SU-DHL-6 (cell line): ENCODE measurements around the gene MRGPRF.

Experiments used
- H2AFZ ChIP-seq: fragments of 200-600 bp; sonication (generic); 2 replicates; pipeline ENCODE4 v1.6.1; 2014; ENCODE audit warnings: low read depth, mild to moderate bottlenecking, moderate library complexity, mixed read lengths, antibody characterized with exemption, low read length; ENCODE audit not compliant: severe bottlenecking
- H3F3A ChIP-seq: fragments of 200-600 bp; shearing (Covaris generic); 2 replicates; pipeline ENCODE4 v1.6.0; 2016; ENCODE audit warnings: antibody characterized with exemption, mild to moderate bottlenecking; ENCODE audit not compliant: insufficient read depth
- H3K27ac ChIP-seq: fragments of 200-600 bp; sonication (generic); 2 replicates; pipeline ENCODE4 v1.5.1; 2016; ENCODE audit warnings: low read depth, mild to moderate bottlenecking, low read length, moderate library complexity, mixed read lengths
- H3K27me3 ChIP-seq: fragments of 200-600 bp; sonication (generic), shearing (Covaris generic); 2 replicates; pipeline ENCODE4 v1.6.0; 2014; ENCODE audit warnings: mild to moderate bottlenecking, low read length
- H3K36me3 ChIP-seq: fragments of 200-600 bp; sonication (generic); 2 replicates; pipeline ENCODE4 v1.6.1; 2014; ENCODE audit warnings: mild to moderate bottlenecking, low read length, mixed read lengths
- H3K4me2 ChIP-seq: fragments of 300-600, 200-600 bp; shearing (Covaris generic), sonication (generic); 2 replicates; pipeline ENCODE4 v1.6.0; 2014; ENCODE audit warnings: low read length, low read depth, mild to moderate bottlenecking; ENCODE audit not compliant: poor library complexity, severe bottlenecking
- H3K4me3 ChIP-seq: fragments of 200-600 bp; sonication (generic); 2 replicates; pipeline ENCODE4 v1.5.1; 2014; ENCODE audit warnings: antibody characterized with exemption, low read length, mild to moderate bottlenecking, mixed read lengths; ENCODE audit not compliant: insufficient read depth, poor library complexity, severe bottlenecking
- H3K79me2 ChIP-seq: fragments of 200-600 bp; sonication (generic); 2 replicates; pipeline ENCODE4 v1.6.1; 2014; ENCODE audit warnings: mild to moderate bottlenecking, low read length, moderate library complexity; ENCODE audit not compliant: insufficient read depth
- H3K9ac ChIP-seq: fragments of 200-600 bp; sonication (generic); 2 replicates; pipeline ENCODE4 v1.7.0; 2014; ENCODE audit warnings: mild to moderate bottlenecking, low read length
- H3K9me2 ChIP-seq: fragments of 200-600 bp; sonication (generic); replicated peaks from 2 replicates; pipeline ENCODE4 v1.6.1; 2014; ENCODE audit warnings: low read length; ENCODE audit not compliant: insufficient read depth
- H3K9me3 ChIP-seq: fragments of 200-600 bp; sonication (generic); 2 replicates; pipeline ENCODE4 v1.6.1; 2014; ENCODE audit warnings: low read length, mixed read lengths; ENCODE audit not compliant: insufficient read depth
- H4K20me1 ChIP-seq: fragments of 200-600 bp; sonication (generic); 2 replicates; pipeline ENCODE4 v1.6.1; 2014; ENCODE audit warnings: low read depth, mild to moderate bottlenecking, antibody characterized with exemption, low read length, moderate library complexity, mixed read lengths
- EZH2phosphoT487 ChIP-seq: fragments of 200-600 bp; sonication (generic), shearing (Covaris generic); conservative IDR thresholded peaks from 2 replicates; pipeline ENCODE4 v1.6.1; 2018; ENCODE audit warnings: mild to moderate bottlenecking, antibody characterized with exemption, low read length, moderate library complexity, mixed read lengths
- TF ChIP-seq, protein P1 (sequence below): fragments of 200-600 bp; sonication (generic); IDR thresholded peaks from one replicate; pipeline ENCODE4 v1.5.1; 2017; ENCODE audit warnings: antibody characterized with exemption, mild to moderate bottlenecking, low read length, moderate library complexity; ENCODE audit not compliant: insufficient read depth, poor library complexity, severe bottlenecking

Gene MRGPRF

DNA sequence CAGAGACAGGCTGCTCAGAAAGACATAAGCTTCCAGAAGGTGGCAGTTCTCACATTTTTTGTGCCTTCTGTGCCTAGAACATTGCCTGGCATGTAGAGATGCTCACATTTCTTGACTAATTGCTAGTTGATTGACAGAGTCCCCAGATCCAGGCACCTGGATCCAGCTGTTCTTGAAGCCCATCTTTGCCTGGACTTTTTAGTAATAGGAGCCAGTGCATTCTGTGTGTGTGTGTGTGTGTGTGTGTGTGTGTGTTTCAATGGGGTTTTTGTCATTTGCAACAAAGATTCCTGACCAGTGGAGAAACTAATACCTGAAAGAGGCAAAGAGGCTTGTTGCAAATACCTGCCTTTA, 15.1 kb downstream of the MRGPRF start:
- Histone ChIP-seq H3K9ac (no peak overlapping the region), H3K27ac (no peak overlapping the region), H3K9me2 (no peaks in the 10 kb centered on the region), H3K27me3 (no peaks in the 10 kb centered on the region), H3K4me3 (no peak overlapping the region), H2AFZ (no peak overlapping the region), H3K36me3 (no peaks in the 10 kb centered on the region), H3K79me2 (no peaks in the 10 kb centered on the region), H3F3A (no peaks in the 10 kb centered on the region), H3K9me3 (no peaks in the 10 kb centered on the region), H4K20me1 (no peaks in the 10 kb centered on the region), H3K4me2 (no peak overlapping the region)
- TF ChIP-seq EZH2phosphoT487, result no peak
- TF ChIP-seq, protein P1, sequence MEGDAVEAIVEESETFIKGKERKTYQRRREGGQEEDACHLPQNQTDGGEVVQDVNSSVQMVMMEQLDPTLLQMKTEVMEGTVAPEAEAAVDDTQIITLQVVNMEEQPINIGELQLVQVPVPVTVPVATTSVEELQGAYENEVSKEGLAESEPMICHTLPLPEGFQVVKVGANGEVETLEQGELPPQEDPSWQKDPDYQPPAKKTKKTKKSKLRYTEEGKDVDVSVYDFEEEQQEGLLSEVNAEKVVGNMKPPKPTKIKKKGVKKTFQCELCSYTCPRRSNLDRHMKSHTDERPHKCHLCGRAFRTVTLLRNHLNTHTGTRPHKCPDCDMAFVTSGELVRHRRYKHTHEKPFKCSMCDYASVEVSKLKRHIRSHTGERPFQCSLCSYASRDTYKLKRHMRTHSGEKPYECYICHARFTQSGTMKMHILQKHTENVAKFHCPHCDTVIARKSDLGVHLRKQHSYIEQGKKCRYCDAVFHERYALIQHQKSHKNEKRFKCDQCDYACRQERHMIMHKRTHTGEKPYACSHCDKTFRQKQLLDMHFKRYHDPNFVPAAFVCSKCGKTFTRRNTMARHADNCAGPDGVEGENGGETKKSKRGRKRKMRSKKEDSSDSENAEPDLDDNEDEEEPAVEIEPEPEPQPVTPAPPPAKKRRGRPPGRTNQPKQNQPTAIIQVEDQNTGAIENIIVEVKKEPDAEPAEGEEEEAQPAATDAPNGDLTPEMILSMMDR, result no peak

DNA sequence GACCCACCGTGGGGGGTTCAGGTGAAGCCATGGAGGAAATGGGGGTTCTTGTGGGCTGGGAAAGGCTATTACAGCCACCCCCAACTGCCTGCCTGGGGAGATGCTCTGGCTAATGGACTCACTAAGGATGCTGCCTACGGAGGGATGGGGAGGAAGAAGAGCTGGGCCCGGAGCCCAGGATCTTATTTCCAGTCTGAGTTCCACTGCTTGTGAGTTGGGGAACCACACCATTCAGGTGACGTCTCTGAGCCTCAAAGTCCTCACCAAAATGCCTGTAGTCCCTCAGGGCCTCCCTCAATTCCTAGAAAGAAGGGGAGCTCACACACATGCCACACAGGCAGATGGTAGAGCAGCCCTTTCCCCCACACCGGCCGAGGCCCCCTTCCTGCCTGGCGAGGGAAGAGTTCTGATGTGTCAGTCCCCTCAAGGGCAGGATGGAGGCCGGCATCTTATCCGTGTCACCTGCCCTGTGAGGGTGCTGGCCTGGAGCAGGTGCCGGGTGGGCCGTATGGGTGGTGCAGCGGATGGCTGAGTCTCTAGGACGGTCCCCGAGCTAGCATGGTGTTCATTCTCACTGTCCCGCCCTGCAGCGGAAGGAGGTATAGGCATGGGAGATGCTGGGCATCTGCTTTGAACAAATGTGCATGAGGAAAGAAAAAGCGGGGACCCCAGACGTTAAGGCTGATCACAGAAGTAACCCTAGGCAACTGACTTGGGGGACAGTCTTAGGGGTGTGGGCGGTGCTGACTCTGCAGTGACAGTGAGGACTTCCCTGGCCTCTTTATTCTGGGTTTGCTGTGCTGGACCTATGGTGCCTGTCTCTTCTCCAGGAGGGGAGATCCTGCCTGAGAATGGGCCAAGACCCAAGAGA, 15.7 kb downstream of the MRGPRF start:
- no peaks in the 10 kb centered on the region for H3K27me3 ChIP-seq
- H2AFZ ChIP-seq, result no peak overlapping the region
- no peak overlapping the region for H3K4me3 ChIP-seq
- H3F3A ChIP-seq, result no peaks in the 10 kb centered on the region
- H3K27ac ChIP-seq, result no peak overlapping the region
- TF ChIP-seq, protein P1, result no peak
- TF ChIP-seq EZH2phosphoT487, result no peak
- no peaks in the 10 kb centered on the region for H3K79me2 ChIP-seq
- no peak overlapping the region for H3K4me2 ChIP-seq
- H3K9me3 ChIP-seq, result no peaks in the 10 kb centered on the region
- no peak overlapping the region for H3K9ac ChIP-seq
- H3K9me2 ChIP-seq, result no peaks in the 10 kb centered on the region
- no peaks in the 10 kb centered on the region for H4K20me1 ChIP-seq
- H3K36me3 ChIP-seq, result no peaks in the 10 kb centered on the region

DNA sequence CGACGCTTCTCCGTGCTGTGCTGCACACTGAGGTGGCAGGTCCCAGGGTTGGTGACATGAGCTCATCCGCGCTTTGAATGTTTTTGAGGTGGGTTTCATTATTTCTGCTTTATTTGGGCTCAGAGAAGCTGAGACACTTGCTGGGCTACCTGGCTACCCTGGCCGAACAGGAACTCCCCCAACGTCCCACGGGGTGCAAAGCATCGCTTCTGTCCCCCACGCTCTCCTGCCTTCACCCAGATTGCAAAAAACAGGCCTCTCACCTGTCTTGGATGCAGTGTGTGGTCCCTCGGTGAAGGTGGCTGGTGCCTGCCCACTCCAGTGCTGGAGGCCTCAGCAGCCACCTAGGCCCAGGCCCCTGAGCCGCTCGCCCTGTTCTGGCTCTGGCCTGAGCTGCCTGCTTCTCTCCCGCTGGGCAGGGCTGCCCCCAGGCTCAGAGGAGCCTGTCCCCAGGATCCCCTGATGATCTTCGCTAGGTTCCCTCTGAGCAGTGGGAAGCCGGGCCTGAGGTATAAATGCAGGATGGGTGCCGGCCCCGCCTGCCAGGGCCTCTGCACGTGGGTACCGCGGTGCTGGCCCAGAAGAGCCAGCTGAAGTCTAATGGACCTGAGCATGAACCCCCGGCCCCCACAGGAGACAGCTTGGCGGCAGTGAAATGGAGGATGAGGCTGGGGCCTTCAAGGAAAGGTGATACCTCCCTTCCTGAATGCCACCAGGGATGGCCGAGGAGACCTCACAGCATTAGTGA, 16.5 kb downstream of the MRGPRF start:
- no peaks in the 10 kb centered on the region for H4K20me1 ChIP-seq
- no peaks in the 10 kb centered on the region for H3K9me3 ChIP-seq
- no peak overlapping the region for H3K4me2 ChIP-seq
- no peak overlapping the region for H2AFZ ChIP-seq
- no peak overlapping the region for H3K27ac ChIP-seq
- no peaks in the 10 kb centered on the region for H3K36me3 ChIP-seq
- TF ChIP-seq EZH2phosphoT487, result no peak
- TF ChIP-seq, protein P1, result no peak
- no peak overlapping the region for H3K4me3 ChIP-seq
- H3K9me2 ChIP-seq, result no peaks in the 10 kb centered on the region
- H3K9ac ChIP-seq, result no peak overlapping the region
- no peaks in the 10 kb centered on the region for H3K27me3 ChIP-seq
- no peaks in the 10 kb centered on the region for H3F3A ChIP-seq
- H3K79me2 ChIP-seq, result no peaks in the 10 kb centered on the region
